GM19468 (cell line): ENCODE measurements around the gene ACIN1.

Experiments
- ATAC-seq: cut with Tn5 transposase; IDR thresholded peaks from one replicate; pipeline ENCODE4 v1.9.1; 2021; ENCODE audit warnings: mild to moderate bottlenecking, moderate library complexity, moderate number of reproducible peaks; ENCODE audit not compliant: unreplicated experiment; ENCODE audit errors: extremely low read depth

Gene ACIN1

DNA sequence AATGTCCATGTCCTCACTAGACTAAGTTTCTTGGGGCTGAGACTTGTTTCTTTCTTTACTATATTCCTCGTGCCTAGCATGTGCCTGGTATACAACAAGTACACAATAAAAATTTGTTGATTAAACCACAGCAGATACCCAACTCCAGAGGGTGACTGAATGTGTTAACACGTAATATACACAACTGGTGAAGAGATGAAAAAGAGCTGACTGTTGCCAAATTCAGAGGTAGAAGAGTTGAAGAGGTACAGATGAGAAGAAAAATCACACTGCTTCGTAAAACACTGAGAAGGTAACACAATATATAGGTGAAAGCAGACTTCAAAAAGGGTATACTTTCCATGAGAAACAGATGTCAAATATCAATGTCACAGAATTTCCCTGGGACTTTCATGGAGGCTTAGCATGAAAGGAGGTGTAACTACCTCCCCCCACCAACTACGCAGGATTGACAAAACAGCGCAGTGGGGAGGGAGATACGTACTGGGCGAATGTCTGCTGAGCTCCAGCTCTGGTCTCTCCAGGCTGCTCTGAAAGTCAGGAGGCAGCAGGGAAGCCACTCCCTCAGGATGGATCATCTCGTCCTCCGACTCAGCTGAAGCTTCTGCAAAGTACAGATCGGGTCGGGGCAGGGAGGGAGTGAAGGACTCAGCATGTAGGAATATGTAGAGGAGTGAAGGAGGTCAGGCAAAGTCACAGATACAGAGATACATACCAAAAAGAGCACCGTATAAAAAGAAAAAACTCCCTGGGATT is 5.3 kb downstream of the ACIN1 start:
- ATAC-seq = no peak

DNA sequence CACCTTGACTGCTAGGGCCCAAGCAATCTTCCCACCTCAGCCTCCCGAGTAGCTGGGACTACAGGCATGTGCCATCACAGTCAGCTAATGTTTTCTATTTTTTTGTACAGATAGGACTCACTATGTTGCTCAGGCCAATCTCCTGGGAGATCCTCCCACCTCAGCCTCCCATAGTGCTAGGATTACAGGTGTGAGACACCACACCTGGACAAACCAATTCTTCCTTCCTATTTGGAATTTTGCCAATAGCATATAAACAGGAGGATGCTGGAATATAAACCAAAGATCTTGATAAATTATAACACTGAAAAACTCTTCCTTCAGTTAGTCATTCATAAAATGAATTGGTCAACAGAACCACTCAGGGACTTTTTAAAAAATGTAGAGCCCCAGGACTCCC is 8.4 kb downstream of the ACIN1 start:
- no peak for ATAC-seq

DNA sequence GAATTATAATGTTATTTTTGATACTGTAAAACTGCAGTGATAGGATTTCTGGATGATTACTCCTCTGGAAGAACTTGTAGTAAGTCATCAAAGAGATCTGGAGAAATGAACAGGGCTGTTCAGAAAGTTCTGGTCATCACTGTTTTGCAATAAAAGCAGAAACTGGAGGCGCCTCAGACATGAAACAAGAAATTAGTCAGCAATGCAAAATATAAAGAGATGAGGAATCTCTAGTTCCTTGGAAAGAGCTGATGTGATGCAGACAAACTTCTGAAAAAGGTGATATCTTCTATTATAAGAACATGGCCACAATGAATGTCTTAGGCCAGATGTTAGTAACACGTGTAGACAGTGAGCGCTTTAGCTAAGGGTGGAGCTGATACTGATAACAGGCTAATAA is 9.5 kb downstream of the ACIN1 start:
- no peak for ATAC-seq

DNA sequence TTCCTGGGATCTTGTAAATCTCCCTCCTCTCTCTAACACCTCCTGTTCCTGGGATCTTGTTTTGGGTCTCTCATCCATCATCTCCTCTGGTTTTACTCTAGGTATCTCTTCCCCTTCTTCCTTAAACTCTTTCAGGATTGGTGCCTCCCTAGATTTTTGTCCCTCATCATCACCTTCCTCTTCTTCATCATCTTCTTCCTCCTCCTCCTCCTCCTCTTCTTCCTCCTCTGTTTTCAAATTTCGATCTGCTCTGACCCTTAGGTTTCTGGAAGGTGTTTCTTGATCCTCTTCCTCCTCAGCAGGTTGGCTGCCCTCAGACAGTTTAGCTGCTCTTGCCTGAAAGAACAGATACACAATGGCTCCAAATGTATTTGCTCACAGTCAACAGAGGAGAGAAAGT is 14.5 kb downstream of the ACIN1 start:
- no peak for ATAC-seq

DNA sequence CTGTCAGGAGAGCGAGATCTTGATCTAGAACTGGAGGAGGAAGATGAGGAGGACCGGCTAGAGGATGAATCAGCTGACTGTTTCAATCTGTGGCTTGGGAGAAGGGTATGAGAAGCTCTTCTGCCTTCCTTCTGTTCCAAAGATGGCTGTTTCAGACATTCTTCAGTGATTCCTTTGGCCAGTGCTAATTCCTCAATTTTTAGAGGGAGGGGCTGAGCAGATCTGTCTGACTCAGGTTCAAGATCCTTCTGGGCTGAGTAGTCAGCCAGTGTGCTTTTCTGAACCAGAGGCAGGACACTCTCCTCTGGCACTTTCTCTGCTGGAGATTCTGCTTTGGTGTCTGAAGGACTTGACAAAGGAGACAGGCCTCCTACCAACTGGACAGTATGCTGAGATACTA is 15.2 kb downstream of the ACIN1 start:
- ATAC-seq = no peak

DNA sequence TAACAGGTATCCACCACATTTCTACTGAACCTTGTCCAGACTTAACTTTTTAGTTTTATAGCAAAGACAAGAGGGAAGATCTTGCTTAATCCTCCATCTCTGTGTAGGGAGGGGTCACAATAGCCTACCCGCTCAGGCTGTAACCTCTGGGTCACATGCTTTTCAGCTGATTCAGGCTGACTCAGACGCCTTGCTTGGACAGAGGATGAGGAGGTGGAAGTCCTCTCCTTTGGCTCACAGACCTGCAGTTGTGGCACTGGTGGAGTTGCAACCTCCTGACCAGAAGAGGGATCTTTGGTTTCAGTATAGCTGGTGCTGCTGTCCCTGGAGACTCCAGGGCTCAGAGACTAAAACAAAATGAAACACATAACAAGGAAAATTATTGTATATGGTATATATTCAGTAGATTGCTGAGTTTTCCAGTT is 16.2 kb downstream of the ACIN1 start:
- ATAC-seq = no peak

DNA sequence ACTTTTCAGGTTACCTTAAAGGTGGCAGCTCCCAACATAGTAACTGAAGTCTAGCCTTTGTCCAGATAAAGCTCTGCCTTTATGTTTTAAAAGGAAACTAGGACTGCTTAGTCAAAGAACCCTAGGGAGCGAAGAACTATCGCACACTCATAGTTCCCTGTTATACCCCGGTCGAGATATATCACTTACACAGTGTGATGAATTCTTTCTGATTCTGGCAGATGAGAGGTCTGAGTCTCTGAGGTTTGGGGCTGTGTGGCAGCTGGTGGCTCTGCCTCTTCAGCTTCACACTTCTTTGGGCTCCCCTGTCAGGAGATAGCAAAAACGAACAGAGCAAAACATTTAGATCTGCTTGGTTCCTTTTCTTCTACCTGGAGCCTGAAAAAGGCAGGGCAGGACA is 17.0 kb downstream of the ACIN1 start:
- ATAC-seq = no peak

DNA sequence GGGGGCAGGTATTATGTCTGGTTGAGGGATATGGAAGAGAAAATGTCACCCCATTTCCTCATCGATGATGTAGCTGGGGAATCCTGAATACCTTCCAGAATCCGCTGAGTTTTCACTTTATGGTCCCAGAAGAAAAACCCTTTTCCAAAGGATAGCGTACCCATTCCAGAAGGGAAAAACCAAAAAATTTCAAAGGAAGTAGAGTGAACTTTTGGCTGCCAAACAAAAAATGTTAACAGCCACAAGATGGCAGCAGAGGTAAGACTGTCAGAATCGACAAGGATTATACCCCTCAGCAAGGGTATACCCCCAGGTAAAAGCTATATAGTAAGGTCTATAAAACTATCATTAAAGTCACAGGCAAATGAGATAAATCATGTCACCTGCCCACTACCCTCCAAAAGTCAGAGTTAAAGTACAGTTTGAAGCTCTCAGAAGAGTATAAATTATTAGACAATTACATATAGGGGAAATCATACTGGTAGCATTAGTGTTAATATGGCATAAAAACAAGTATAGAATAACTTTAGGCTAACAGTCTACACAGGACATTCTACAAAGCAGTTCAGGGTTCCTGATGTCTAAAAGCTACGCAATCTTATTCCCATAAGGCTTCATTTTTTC is 18.0 kb downstream of the ACIN1 start:
- ATAC-seq = no peak

DNA sequence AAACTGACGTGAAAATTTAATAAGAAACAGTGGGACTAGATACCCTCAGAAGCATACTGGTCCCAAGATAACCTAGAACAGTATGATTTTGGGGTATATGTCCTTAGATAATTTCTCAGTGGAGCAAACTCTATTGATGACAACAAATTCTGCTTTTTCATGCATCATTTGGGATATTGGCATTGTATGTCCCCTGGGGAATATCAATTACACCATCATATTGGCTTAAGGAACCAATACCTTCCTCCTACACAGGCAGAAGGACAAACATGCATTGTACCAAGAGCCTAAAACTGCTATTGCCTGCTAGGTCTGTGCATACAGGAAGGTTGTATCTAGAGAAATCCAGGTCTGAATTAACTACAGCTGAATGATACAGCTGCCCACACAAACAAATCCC is 20.0 kb downstream of the ACIN1 start:
- ATAC-seq = no peak

DNA sequence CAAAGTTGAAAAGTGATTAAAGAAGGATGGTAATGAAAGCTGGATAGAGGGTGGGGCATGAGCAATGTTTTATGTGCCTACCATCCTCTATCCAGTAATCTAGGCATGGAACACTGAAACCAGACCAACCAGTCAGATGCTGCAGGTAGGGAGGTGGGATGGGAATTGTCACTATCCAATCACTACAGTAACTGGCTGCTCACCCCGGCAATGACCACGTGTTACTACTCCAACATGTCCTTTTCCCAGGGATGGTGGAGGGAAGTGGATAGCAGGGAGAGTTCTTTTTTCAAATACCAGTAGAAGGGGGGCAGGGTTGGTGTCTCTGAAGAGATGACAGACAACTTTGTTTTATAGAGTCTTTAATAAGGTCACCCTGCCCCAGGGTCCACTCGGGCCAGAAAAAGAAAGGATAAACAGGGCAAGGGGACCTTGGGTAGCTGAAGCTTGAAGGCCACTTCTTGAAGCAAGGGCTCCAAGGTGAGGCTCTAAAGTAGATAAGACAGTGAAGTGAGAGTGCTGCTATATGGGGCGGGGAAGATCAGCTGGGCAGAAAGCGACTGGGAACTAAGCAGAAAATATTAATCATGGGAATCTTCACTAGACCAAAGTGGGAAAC is 22.9 kb downstream of the ACIN1 start:
- ATAC-seq = no peak

DNA sequence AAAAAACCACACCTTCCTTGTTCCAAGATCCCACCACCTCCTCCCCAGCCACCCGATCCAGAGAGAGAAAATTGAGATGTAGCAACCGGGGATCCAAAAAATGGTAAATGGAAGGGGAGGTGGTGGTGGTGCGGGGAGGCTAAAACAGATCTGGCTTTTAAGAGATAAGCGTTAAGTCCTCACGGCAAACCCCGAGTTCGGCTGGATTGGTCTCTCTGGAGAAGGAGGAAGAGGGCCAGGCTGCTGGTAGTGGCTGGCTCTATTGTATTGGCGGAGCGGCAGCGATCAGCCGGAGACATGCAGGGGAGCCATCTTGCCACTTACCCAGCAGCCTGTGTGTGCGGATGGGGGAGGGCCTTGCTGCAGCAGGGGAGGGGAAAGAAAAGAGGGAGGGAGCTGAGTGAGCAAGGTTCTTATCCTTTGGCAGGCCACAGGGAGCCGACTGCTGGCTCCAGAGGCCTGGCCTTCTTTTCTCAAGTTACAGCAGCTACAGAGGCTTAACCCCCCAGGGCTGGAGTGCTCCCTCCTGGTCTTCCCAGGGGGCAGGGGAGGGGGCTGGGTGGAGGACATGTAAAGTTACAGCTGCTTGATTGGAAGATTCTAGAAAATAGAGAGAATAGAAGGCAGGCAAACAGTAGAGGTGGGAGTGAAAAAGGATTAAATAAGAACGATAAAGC is 23.6 kb downstream of the ACIN1 start:
- no peak for ATAC-seq

DNA sequence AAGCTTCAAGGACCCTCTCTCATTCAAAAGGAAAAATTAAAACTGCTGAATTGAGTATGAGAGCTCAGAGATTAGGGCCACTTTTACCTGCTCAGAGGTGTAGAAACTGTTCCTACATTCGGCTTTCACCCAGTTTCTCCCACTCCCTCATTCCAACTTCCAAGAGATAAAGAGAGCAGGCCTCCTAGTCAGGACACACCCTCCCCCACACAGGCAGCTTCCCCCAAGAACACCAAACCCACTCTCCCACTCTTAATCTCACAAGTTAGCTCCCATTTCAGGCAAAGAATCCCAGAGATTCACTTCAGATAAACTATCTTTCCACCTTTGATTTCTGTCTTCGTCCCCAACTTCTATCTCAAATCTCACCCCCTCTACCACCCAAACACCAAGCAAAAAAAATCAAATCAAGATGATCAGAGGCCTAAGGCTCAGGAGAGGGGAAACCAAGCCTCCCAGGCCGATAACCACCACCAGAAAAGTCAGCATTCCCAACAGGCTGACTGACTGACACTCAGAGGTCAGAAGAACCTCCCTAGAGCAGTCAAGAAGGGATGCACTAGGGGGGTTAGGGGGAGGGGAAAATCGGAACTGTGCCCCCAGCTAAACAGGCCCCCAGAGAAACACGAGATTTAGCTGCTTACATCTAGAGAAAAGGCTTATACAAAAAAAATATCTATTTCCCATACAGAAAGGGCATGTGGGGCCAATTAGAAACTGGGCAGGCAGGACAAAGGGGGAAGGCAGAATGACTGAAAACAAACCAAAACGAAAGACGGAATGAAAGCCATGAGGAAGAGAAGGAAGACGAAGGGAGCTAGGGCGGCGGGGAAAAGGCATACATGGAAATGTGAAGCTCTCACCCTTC is 24.4 kb downstream of the ACIN1 start:
- ATAC-seq = no peak

DNA sequence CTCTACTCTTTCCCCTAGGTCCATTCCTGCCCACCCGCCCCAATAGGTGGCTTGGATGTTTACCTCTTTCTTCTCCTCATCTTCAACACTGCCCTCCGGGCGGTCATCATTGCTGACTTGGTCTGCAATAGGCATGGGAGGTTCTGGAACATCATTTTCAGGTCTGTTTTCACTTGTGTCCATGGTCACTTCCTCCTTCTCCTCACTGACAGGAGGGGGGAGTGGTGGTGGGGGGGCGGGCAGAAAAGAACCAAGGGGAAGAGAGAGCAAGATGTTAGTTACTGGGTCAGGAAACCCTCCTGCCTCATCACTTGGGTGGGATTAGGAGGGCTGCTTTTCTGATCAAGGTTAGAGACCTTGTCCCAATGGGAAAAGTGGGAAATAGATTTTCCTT is 25.5 kb downstream of the ACIN1 start:
- ATAC-seq = no peak

DNA sequence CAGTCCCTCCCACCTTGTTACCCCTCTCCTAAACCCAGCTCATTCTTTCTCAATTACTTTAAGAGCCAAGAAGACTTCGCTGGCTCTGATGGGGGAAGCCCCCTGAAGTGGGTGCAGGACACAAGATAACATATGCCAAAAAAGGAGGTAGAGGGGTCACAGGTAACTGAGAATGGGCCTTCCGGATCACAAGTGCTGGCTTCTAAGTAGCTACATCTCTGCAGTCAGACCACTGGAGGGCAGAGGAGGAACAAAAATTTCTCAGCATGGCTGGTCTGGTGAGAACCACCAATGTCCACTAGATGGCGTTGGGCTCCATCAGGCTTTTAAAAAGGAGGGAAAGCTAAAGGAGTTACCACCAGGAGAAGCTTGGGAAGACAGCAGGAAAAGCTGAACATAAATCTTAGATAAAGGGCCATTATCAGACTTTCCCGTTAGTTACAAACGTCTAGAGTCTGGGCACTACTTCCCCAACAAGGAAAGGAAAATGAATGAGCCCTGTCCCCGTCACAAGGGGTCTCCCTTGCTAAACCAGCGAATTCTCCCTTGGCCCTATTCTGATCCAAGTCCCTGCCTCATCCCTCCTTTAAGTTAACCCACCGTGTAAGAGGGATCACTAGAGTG is 26.0 kb downstream of the ACIN1 start:
- ATAC-seq = peak; percentile 77

DNA sequence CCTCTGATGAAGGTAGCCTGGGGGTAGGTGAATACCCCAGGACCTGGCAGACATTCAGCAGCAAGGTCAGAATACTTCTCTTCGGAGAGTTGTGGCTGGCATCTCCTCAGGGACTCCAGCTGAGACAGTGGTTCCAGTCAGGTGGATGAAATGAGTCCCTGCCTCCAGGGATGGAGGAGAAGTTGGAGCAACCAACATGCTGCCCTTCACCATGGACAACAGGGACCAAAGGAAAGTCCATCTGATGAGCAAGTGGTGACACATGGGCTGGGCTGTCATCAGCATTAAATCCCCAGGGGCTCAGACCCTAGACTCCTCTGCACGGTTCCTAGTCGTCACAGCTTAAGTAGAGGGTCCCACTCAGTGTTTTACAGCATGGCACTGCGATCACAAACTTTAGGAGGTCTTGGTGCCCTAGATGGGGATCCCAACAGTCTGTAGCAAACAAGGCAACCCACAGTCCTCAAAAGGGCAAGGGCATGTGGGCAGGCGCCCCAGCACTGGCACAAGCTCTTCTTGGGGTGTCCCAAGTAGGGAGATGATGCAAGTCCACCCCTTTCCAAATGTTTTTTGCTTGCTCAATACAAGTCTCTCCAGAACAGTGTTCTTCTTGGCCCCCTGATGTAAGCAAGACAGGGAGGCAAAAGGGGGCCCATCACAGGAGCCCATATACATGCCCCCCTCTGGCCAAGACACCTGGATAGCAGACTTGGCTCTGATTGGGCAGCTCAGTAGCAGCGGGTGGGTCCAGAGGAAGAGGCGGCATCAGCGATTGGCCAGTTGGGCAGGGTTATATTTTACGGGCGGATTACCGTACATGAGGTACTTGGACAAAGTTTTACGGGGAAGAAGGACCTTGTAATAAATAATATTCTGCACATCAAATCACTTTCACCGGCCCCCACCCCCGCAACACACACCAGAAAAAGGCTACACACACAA is 26.8 kb downstream of the ACIN1 start:
- ATAC-seq = no peak

DNA sequence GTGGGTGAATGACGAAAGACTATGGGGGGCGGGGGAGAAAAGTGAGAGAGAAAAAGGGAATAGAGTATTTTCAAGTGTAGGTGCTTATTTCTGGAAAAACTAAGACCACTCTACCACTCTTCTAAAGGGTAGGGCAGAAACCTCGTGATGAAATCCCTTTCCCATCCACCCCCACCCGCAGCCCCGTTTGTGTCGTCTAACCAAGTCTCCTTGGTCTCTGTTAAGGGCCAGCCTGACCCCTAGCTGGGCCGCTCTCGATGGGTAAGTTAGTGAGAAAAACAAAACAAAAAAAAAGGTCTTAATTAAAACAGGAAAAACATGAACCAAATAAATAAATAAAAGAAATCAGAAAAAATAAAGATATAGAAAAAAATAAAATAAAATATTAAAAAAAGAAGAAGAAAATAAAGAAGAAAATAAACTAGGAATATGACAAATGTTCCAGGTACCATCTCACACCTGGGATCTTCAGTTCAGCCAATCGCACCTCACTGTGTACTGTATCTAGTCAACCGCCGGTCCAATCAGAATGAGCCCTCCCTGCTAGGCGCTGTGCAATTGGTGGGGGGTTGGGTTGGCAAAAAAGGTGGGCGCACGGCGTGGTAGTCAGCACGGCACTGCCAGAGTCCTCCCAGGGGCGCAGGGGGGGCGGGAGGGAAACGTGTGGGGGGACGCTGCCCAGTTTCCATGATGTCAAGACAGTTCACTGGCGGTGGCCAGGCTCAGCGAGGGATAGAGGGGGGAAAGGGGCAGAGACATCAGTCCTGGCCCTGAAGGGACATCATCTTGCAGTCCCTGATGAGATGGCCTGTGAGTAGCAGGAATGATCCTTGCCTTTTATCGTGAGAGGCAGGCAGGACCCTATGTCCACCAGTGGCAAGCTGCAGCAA is 27.8 kb downstream of the ACIN1 start:
- no peak for ATAC-seq

DNA sequence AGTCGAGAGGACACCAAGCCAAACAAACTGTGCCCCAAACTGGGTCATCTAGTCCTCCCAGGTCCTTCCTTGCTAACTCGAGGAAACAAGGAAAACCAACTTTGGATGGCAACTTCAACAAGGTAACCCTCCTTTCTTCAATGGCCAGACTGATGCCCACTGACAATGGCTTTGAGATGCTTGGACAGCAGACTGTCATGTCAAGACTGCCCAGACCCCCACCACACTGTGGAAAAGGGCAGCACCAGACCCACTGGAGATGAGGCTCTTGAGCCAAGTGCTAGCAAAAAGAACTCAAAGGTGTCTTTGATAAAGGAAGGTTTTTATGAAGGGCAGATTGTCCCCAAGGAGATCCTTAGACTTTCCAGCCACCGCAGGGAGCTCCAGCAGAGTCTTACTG is 28.6 kb downstream of the ACIN1 start:
- ATAC-seq = no peak

DNA sequence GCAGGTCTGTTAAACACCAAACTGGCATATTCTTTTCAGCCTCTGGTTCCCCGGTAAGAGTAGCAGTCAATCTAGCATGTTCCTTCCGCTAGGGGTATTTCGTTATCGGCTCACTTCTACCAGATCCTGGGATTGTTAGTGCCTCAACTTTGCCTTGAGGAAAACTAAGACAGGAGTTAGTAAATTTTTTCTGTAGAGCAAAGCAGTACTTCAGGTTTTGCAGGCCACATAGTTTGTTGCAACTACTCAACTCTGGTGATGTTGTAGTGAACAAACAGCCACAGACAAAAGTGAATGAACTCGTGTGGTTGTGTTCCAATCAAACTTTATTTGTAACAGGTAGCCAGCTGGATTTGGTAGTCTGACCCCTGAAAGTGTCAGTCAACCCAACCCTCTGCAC is 31.3 kb downstream of the ACIN1 start:
- ATAC-seq = no peak
